CD8-positive, alpha-beta memory T cell (primary cell): ENCODE data around the gene RAPGEF5. TPM values are rescaled to one million over a fixed set of nuclear protein-coding genes. Genes with fewer than 3 reads are reported as not detected.

Experiments used
- CTCF ChIA-PET: fragments of 350-600 bp; sonication (Branson Sonifier 250); formaldehyde crosslinking; loops from one replicate; lab custom pipeline; 2021; ENCODE audit warnings: antibody characterized with exemption; lab: Charles Lee
- POLR2A ChIA-PET: fragments of 350-600 bp; sonication (Branson Sonifier 250); formaldehyde crosslinking; loops from one replicate; lab custom pipeline; 2021; ENCODE audit warnings: antibody characterized with exemption; lab: Charles Lee
- DNase-seq, 5 donors: peaks; one replicate each; pipeline versions ENCODE4 v3.0.0 to v3.0.0-alpha.2; 2020 to 2022; ENCODE audit warnings: mixed read lengths in 1 of 5
- H3K27ac ChIP-seq: one replicate; pipeline ENCODE4 v1.7.0; 2013; ENCODE audit warnings: low read depth, mild to moderate bottlenecking, low read length, moderate library complexity
- H3K27me3 ChIP-seq: 2 replicates; pipeline ENCODE4 v1.7.0; 2013; ENCODE audit warnings: low read length, mild to moderate bottlenecking; ENCODE audit not compliant: insufficient read depth, poor library complexity, severe bottlenecking
- H3K36me3 ChIP-seq: 2 replicates; pipeline ENCODE4 v1.7.0; 2013; ENCODE audit warnings: mild to moderate bottlenecking, low read length, moderate library complexity; ENCODE audit not compliant: insufficient read depth
- H3K4me1 ChIP-seq: 2 replicates; pipeline ENCODE4 v1.7.0; 2013; ENCODE audit warnings: mild to moderate bottlenecking, low read length, moderate library complexity; ENCODE audit not compliant: insufficient read depth
- H3K4me3 ChIP-seq: 2 replicates; pipeline ENCODE4 v1.7.0; 2013; ENCODE audit warnings: mild to moderate bottlenecking, low read length
- H3K9me3 ChIP-seq: 2 replicates; pipeline ENCODE4 v1.7.0; 2013; ENCODE audit warnings: mild to moderate bottlenecking, low read length
- H3K27ac Mint-ChIP-seq, 8 donors: one replicate each; pipeline ENCODE4 v1.8.0; 2020 to 2021; ENCODE audit warnings: mixed read lengths in 8 of 8, mild to moderate bottlenecking in 6 of 8, inconsistent platforms in 3 of 8, moderate library complexity in 3 of 8
- H3K27me3 Mint-ChIP-seq, 2 donors: one replicate each; pipeline ENCODE4 v1.8.0; 2020 to 2021; ENCODE audit warnings: mixed read lengths in 2 of 2, mild to moderate bottlenecking in 1 of 2, moderate library complexity in 1 of 2
- H3K36me3 Mint-ChIP-seq, 3 donors: one replicate each; pipeline ENCODE4 v1.8.0; 2020 to 2021; ENCODE audit warnings: mixed read lengths in 3 of 3, inconsistent platforms in 1 of 3, mild to moderate bottlenecking in 1 of 3
- H3K4me1 Mint-ChIP-seq, 3 donors: one replicate each; pipeline ENCODE4 v1.8.0; 2020 to 2021; ENCODE audit warnings: mixed read lengths in 3 of 3, inconsistent platforms in 1 of 3, mild to moderate bottlenecking in 1 of 3
- H3K4me3 Mint-ChIP-seq, 7 donors: one replicate each; pipeline ENCODE4 v1.8.0; 2020 to 2021; ENCODE audit warnings: mixed read lengths in 7 of 7, mild to moderate bottlenecking in 6 of 7, moderate library complexity in 4 of 7, inconsistent platforms in 2 of 7
- H3K9me3 Mint-ChIP-seq, 5 donors: one replicate each; pipeline ENCODE4 v1.8.0; 2020 to 2022; ENCODE audit warnings: mixed read lengths in 5 of 5, mild to moderate bottlenecking in 3 of 5, moderate library complexity in 2 of 5, inconsistent platforms in 1 of 5
- polyA plus RNA-seq: library from polyadenylated mRNA; unstranded; fragments of 300-500 nt; fragmentation: Illumina TruSeq; gene quantifications from one replicate; pipeline ENCODE4 v1.2.3, GENCODE V29; 2021
- total RNA-seq, 2 experiments: library from RNA; stranded (reverse); gene quantifications; one replicate each; pipeline ENCODE4 v1.2.3, GENCODE V29; 2021

Gene RAPGEF5
- total and polyA plus RNA-seq, 3 experiments from 2014 or later: 0.13 to 0.86 (median 0.50) TPM

GRCh38 chr7:22184549-22185199 is 172.3 kb downstream of the RAPGEF5 start:
- Histone ChIP-seq H3K4me3 (no peak overlapping the region), H3K27ac (no peak overlapping the region), H3K27me3 (peaks cover 6% of the 10 kb centered on the region), H3K9me3 (no peaks in the 10 kb centered on the region), H3K36me3 (no peaks in the 10 kb centered on the region), H3K4me1 (no peaks in the 10 kb centered on the region)
- Mint-ChIP-seq H3K4me3 (no peak overlapping the region), H3K27ac (no peak overlapping the region), H3K27me3 (peaks cover 11 to 32% of the 10 kb centered on the region in 2 donors), H3K4me1 (no peaks in the 10 kb centered on the region), H3K9me3 (no peaks in the 10 kb centered on the region), H3K36me3 (no peaks in the 10 kb centered on the region)
- no peak for DNase-seq
- ChIA-PET POLR2A (no interaction called here), CTCF (interaction anchor here (1.1 kb wide), 1 partner anchor 75 kb away, joined by 3 read pairs; no protein-coding TSS in a partner anchor)

DNA sequence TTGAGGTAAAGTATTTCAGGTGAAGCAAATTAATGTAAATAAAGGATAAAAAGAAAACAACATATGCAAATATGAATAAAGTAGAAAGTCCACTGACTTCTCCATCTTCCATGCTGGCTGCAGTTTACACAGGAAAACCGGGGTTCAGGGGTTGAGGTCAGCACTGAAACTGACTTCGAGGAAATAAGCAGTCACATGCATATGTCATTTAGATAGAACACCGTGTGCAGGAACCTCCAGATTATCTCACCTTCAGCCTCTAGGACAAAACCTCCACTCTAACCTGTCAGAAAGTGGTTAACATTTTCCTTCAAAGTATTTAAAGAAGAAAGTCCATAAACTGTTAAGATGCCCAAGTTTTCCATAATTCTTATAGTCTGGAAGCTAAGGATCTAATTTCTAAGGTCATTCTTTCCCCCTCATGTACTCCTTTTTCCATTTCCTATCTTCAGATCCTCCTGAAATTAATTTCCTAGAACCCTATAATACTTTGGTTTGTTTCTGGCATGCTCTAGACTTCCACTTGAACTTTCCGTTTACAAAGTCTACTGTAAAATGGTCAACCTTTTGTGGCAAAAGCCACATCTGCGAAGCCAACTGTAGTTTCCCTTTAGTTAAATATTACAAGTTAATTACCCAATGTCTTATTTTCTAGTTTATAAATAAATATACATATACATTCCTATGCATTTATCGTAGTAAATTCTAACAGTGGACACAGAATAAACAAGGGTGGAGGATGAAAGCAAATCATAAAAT is 173.3 kb downstream of the RAPGEF5 start:
- Mint-ChIP-seq H3K27me3 (peaks cover 11 to 38% of the 10 kb centered on the region in 2 donors), H3K27ac (no peak overlapping the region), H3K9me3 (no peaks in the 10 kb centered on the region), H3K4me3 (no peak overlapping the region), H3K4me1 (no peaks in the 10 kb centered on the region), H3K36me3 (no peaks in the 10 kb centered on the region)
- DNase-seq: no peak
- ChIA-PET CTCF (no interaction called here), POLR2A (no interaction called here)
- Histone ChIP-seq H3K36me3 (no peaks in the 10 kb centered on the region), H3K4me3 (no peak overlapping the region), H3K27me3 (peaks cover 6% of the 10 kb centered on the region), H3K27ac (no peak overlapping the region), H3K9me3 (no peaks in the 10 kb centered on the region), H3K4me1 (no peaks in the 10 kb centered on the region)

GRCh38 chr7:22182149-22182548 is 174.8 kb downstream of the RAPGEF5 start:
- Mint-ChIP-seq H3K4me1 (no peaks in the 10 kb centered on the region), H3K27me3 (peaks cover 16 to 49% of the 10 kb centered on the region in 2 donors), H3K27ac (no peak overlapping the region), H3K36me3 (no peaks in the 10 kb centered on the region), H3K4me3 (no peak overlapping the region), H3K9me3 (no peaks in the 10 kb centered on the region)
- CTCF ChIA-PET: no interaction called here
- peaks cover 6% of the 10 kb centered on the region for H3K27me3 ChIP-seq
- H3K9me3 ChIP-seq: no peaks in the 10 kb centered on the region
- H3K36me3 ChIP-seq: no peaks in the 10 kb centered on the region
- H3K4me1 ChIP-seq: no peaks in the 10 kb centered on the region
- no peak for DNase-seq
- H3K27ac ChIP-seq: no peak overlapping the region
- H3K4me3 ChIP-seq: no peak overlapping the region
- POLR2A ChIA-PET: no interaction called here

DNA sequence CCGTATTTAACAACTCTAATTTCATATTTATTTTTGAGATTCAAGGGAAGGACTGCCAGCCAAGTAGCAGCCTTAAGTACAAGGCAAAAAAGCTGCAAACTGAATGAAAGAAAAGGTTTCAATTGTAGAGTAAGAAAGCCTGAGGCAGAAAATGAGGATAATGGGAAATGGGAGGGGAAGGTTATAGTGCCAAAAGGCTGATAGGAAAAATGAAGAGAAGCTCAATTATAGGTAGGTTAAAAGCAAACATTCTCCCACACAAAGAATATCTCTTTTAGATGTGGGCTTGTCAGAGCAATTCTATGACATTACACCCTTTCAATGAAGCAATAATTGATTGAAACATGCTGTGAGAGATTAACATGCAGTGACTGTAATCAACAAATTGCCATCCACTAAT is 175.3 kb downstream of the RAPGEF5 start:
- Mint-ChIP-seq H3K27me3 (peaks cover 16 to 53% of the 10 kb centered on the region in 2 donors), H3K4me1 (no peaks in the 10 kb centered on the region), H3K4me3 (no peak overlapping the region), H3K36me3 (no peaks in the 10 kb centered on the region), H3K9me3 (no peaks in the 10 kb centered on the region), H3K27ac (no peak overlapping the region)
- no peaks in the 10 kb centered on the region for H3K9me3 ChIP-seq
- ChIA-PET CTCF (no interaction called here), POLR2A (no interaction called here)
- no peak overlapping the region for H3K27ac ChIP-seq
- H3K4me1 ChIP-seq: no peaks in the 10 kb centered on the region
- no peaks in the 10 kb centered on the region for H3K36me3 ChIP-seq
- DNase-seq: no peak
- H3K4me3 ChIP-seq: no peak overlapping the region
- H3K27me3 ChIP-seq: peaks cover 6% of the 10 kb centered on the region

DNA sequence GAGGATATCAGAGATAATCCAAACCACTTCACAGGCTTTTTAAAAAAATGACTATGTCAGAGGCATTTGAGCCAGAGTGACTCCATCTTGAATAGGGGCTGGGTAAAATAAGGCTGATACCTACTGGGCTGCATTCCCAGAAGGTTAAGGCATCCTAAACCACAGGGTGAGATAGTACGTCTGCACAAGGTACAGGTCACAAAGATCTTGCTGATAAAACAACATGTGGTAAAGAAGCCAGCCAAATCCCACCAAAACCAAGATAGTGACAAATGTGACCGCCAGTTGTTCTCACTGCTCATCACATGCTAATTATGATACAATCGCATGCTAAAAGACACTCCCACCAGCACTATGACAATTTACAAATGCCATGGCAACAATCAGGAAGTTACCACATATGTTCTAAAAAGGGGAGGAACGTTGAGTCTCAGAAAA is 177.5 kb downstream of the RAPGEF5 start:
- DNase-seq: no peak
- no peaks in the 10 kb centered on the region for H3K36me3 ChIP-seq
- no peaks in the 10 kb centered on the region for H3K4me1 ChIP-seq
- H3K27me3 Mint-ChIP-seq: peaks cover 15 to 57% of the 10 kb centered on the region in 2 donors
- H3K27ac Mint-ChIP-seq: peak overlapping the region in 1 of 8 donors; percentile 22
- no peaks in the 10 kb centered on the region for H3K9me3 ChIP-seq
- ChIA-PET POLR2A (no interaction called here), CTCF (no interaction called here)
- no peak overlapping the region for H3K4me3 ChIP-seq
- H3K27me3 ChIP-seq: no peaks in the 10 kb centered on the region
- no peak overlapping the region for H3K27ac ChIP-seq
- peaks cover under 1 to 1% (median under 1%) of the 10 kb centered on the region in 3 donors for H3K4me1 Mint-ChIP-seq
- no peaks in the 10 kb centered on the region for H3K36me3 Mint-ChIP-seq
- no peaks in the 10 kb centered on the region for H3K9me3 Mint-ChIP-seq
- no peak overlapping the region for H3K4me3 Mint-ChIP-seq

- H3K4me3 Mint-ChIP-seq: no peak overlapping the region
- H3K4me1 Mint-ChIP-seq: peaks cover 7 to 8% (median 7%) of the 10 kb centered on the region in 3 donors
- CTCF ChIA-PET: no interaction called here
- POLR2A ChIA-PET: no interaction called here
- Histone ChIP-seq H3K27ac (no peak overlapping the region), H3K27me3 (no peaks in the 10 kb centered on the region), H3K4me1 (peaks cover 4% of the 10 kb centered on the region), H3K4me3 (no peak overlapping the region), H3K9me3 (no peaks in the 10 kb centered on the region), H3K36me3 (no peaks in the 10 kb centered on the region)
- peaks cover 15 to 56% of the 10 kb centered on the region in 2 donors for H3K27me3 Mint-ChIP-seq
- no peak for DNase-seq
- H3K36me3 Mint-ChIP-seq: no peaks in the 10 kb centered on the region
- H3K9me3 Mint-ChIP-seq: no peaks in the 10 kb centered on the region
- H3K27ac Mint-ChIP-seq: no peak overlapping the region
These were observed 178.2 kb downstream of the RAPGEF5 start for GRCh38 chr7:22178735-22179134.

GRCh38 chr7:22176791-22177412 is 180.1 kb downstream of the RAPGEF5 start:
- ChIA-PET POLR2A (no interaction called here), CTCF (no interaction called here)
- Histone ChIP-seq H3K27ac (no peak overlapping the region), H3K4me1 (peaks cover 4% of the 10 kb centered on the region), H3K9me3 (no peaks in the 10 kb centered on the region), H3K36me3 (no peaks in the 10 kb centered on the region), H3K4me3 (no peak overlapping the region), H3K27me3 (no peaks in the 10 kb centered on the region)
- peaks cover 10 to 46% of the 10 kb centered on the region in 2 donors for H3K27me3 Mint-ChIP-seq
- H3K27ac Mint-ChIP-seq: no peak overlapping the region
- H3K36me3 Mint-ChIP-seq: no peaks in the 10 kb centered on the region
- no peak overlapping the region for H3K4me3 Mint-ChIP-seq
- no peak for DNase-seq
- peaks cover 7 to 10% (median 9%) of the 10 kb centered on the region in 3 donors for H3K4me1 Mint-ChIP-seq
- no peaks in the 10 kb centered on the region for H3K9me3 Mint-ChIP-seq

DNA sequence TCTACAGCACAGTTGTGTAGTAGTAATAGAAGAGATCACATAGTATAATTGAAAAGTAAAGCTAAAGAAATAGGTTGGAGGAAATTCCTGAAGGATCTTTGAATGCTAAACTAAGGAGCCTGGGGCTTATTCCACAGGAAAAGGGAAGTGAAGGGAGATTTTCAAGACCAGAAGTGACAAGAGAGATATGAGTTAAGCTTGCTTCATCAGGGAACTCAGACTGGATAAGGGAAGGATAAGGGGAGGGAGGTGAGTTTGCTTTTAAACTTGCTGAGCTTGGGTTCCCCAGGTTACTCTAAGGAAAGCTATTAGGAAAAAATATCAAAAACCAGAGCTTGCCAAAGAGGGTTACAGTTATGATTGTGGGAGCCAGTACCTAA is 182.4 kb downstream of the RAPGEF5 start:
- Mint-ChIP-seq H3K4me1 (peaks cover 7 to 10% (median 9%) of the 10 kb centered on the region in 3 donors), H3K4me3 (no peak overlapping the region), H3K36me3 (no peaks in the 10 kb centered on the region), H3K9me3 (no peaks in the 10 kb centered on the region), H3K27me3 (peaks cover 5 to 23% of the 10 kb centered on the region in 2 donors), H3K27ac (peak overlapping the region in 2 of 8 donors; percentile 0 to 44)
- peak overlapping the region; percentile 29 for H3K27ac ChIP-seq
- H3K27me3 ChIP-seq: no peaks in the 10 kb centered on the region
- no peaks in the 10 kb centered on the region for H3K36me3 ChIP-seq
- peaks cover 4% of the 10 kb centered on the region for H3K4me1 ChIP-seq
- H3K4me3 ChIP-seq: no peak overlapping the region
- DNase-seq: no peak
- CTCF ChIA-PET: no interaction called here
- POLR2A ChIA-PET: no interaction called here
- H3K9me3 ChIP-seq: no peaks in the 10 kb centered on the region
